ENCODE data around the gene WWTR1. TPM values are rescaled to one million over a fixed set of nuclear protein-coding genes. Genes with fewer than 3 reads are reported as not detected.

The WWTR1 gene
- total RNA-seq, 1 donor from 2014 or later: 0.76 TPM

DNA sequence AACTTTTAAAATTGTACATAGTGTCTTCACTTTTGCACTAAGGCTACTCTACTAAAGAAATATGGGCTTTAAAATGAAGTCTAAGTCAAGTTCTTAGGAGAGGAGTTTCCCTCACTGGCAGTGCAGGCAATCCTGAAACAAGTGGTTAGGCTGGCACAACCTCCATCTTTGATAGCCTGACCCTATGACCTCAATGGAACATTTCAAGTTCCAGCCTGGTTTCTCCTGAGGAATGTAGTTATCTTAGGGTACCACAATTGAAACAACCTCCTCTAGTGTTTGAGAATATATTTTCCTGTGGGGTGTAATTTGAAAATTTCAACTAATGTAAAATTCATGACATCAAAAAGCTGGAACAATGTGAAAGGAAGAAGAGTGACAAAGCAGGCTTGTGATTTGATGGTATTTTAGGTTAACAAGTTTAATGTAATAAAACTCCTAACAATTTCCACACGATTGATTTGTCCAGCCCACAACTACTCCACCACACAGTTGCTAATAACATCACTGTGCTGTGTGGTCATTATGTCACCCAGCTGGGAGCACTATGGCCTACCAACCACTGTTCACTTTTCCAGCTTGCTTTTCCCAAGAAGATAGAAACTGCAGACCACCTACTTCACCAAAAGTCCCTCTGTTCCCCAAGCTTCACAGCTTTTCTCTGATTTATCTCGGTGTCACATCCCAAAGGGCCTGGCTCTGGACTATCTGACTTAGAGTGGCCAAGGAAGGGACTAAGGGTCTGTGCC is 1.8 kb downstream of the WWTR1 start:
- intact Hi-C loops (cut with micrococcal nuclease): loop anchor here (5.0 kb wide), 1 partner anchor 61 kb away; no protein-coding TSS in a partner anchor

DNA sequence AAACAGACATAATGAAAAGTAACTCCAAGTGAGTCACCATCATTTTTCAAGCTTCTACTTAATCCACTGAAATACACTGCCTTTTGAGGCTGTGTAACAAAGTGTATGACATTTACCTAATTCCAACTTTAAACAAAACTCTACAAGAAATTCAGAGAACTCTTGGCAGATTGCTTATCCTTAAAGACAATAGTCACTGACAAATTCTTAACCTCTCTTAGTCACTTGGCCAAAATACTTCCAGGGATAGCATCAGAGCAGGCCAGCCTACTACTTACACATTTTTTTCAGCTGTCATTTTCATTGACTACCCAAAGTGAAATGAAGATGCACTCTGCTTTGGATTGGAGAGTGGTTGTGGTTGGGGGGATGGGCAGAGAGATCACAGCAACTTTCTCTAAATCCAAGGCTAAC is 3.6 kb downstream of the WWTR1 start:
- intact Hi-C loops (cut with micrococcal nuclease): no loop called here

DNA sequence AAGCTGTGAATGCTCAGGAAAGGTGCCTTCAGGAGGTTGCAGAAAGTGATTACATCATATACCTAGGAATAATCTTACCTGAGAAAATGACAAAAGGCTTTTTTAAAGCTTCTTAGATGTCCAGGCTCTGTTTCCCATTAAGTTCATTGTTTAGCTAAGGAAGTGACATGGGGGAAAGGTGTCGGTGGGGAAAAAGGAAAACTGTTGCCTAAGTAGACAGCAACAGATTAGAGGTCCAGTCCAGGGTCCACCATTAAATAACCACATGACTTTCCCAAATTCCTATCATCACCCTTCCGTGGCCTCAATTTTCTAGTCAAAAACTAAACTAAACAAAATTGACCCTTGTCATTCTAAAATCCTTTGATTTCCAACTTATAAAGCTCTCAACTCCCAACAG is 4.3 kb downstream of the WWTR1 start:
- intact Hi-C loops (cut with micrococcal nuclease): no loop called here

DNA sequence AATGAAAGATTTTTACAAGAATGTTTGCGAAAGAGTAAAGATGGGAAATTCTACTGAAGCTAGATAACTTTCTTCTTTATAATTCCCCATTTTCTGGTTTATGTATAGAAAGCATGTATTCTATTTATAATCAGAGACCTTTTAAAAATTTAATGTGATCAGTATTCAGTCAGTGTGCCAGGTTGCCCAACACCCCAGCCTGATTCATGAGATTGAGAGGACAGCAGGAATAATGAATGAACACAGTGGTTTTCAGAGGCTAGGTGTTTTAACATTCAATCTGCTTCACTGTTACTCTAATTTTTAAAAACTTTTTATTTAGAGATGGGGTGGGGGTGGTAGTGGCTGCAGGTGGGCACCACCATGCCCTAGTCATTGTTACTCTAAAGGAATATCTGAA is 4.7 kb downstream of the WWTR1 start:
- intact Hi-C loops (cut with micrococcal nuclease): no loop called here

DNA sequence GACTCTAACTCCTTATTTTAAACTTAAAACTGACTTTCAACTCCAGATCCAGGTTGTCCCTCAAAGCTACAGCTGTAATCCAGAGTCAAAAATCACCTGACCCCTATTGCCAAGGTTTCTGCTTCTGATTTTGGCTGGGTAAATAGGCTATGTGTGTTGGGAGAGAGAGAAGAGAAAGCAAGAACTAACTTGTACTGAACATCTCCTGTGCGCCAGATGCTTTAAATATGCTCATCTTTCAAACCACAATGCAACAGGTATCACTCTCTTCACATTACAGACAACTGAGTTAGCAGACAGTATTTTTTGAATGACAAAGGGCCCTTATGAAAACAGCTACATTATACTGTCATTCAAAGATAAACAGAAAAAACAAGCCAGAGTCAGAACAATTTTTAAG is 7.0 kb downstream of the WWTR1 start:
- intact Hi-C loops (cut with micrococcal nuclease): no loop called here

DNA sequence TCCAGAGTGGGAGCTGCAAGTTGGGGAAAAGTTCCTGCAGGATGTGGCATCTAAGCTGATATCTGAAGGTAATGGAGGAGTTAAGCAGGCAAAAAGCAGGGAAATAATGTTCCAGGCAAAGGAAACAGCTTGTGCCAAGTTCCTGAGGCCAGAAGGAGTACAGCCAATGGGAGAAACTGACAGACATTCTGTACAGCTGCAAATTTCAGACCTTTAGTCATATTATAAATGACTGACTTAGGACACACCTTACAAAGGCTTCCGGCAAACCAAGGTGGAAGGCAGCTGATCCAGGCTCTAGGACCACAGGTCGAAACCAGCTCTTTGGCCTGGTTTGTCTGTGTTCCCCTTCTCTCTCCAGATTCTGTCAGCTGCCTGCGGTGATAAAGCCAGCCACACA is 9.3 kb downstream of the WWTR1 start:
- intact Hi-C loops (cut with micrococcal nuclease): no loop called here

DNA sequence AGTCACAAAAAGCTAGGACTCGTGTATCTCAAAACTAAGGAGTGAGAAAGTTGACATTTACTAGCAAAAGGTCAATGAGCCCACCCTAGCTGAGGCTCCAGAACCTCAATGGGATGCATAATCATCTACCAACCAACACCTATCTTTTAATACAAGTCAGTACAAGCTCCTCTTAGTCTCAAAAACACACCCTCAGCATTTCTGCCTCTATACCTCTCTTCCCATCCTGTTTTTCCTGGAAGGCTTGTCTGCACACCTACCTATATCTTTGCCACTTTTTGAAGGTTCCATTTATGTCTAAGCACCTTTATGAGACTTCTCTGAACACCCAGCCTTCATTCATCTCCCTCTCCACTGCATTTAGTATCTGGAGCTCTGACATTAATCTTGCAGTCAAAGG is 10.0 kb downstream of the WWTR1 start:
- intact Hi-C loops (cut with micrococcal nuclease): no loop called here

DNA sequence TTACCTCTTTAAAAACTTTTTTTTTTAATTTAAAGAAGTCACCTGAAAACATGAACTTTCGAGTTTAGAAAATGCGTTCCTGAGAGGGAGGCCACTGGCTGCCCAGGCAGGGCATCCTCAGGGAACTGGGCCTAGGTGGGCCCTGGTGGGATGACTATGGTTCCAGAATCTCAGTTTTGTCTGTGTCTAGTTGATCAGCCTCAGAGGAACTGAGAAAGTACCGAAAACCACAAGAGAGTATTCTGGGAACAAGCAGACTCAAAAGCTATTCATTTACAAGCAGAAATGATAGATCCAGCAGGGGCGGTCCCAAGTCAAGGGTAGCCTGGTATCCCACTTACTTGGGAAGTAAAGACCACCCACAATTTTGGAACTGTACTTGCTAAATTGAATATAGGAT is 10.5 kb downstream of the WWTR1 start:
- intact Hi-C loops (cut with micrococcal nuclease): no loop called here

DNA sequence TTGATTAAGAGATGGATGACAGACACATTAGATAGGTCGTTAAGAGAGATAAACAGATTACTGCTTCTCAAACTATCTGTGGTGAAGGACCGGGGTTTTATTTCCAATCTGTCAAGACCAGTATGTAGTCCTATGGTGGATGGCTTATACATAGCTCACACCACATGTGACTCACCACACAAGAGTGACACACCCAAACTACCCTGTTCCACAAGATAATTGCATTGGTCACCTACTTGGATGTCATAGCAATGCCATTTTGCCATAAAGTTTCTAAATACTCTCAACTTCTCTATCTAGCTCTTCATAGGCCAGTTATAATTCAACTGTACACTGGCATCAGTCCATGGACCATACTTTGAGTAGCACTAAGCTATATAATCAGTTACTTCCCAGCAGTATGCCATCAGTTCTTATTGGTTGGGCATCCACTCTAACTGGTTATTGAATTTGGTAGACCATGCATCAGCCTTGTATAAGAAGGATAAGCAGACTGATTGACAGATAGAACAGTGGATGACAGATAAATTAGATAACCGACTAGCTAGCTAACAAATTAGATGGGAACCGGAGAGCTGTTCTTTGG is 11.6 kb downstream of the WWTR1 start:
- intact Hi-C loops (cut with micrococcal nuclease): no loop called here

DNA sequence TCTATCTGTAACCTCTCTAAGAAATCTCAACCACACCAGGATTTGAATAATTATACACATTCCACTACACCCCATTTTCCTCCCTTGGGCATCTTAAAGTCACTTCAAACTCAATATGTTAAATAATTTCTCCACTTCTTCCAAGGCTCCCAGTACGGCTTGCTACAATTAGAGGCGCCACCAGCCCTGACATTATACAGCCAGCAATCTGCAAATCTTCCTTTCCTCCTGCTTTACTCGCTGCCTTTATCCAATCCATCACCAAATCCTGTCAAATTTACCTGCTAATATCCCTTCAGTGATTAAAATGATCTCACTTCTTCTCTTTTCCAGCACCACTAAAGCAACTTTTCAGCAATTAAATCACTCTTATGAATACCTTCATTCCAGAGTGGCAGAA is 13.9 kb downstream of the WWTR1 start:
- intact Hi-C loops (cut with micrococcal nuclease): no loop called here

DNA sequence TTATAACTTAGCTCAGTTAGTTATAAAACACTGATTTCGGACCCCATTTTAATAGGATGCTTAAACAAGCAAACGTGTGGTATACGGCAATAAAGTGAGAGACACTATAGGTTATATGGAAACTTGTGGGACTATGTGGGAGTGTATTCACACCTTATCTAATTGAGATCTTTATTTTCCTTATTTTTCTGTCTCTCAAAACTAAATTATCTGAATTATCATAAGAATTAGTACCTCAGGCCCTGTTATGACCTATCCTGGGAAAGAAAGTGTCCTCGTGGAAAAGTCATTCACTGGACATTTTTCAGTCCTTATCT is 14.4 kb downstream of the WWTR1 start:
- intact Hi-C loops (cut with micrococcal nuclease): no loop called here

DNA sequence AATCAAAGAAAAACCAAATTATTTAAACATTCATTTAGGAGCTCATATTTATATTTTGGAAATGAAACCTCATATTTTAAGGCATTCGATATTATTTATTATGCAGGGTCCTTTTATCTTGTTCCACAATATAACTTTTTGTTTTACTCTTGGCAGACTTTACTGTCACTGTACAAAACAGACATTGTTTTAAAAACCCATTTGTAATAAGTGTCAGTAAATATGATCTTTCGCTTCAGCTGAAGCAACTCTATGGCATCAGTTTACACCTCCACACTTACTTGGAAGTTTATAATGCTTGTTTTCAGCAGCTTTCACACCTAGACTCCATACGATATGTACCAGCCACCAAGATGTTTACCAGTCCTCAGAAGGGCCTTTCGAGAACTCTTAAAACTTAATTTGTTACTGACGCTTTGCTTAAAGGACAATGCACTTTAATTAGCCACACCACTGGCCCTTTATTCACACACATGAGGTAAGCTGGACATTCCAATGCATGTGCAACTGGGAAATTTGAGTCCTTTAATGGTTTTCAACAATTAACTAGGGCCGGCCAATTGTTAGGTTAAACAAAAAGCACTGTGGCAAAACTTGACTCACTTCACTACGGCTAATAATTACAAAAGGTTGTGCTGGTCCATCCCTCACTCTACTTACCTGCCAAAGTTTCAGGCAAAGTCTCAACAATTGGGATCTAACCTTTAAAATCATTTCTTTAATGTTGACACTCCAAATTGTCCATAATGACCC is 16.7 kb downstream of the WWTR1 start:
- intact Hi-C loops (cut with micrococcal nuclease): no loop called here

DNA sequence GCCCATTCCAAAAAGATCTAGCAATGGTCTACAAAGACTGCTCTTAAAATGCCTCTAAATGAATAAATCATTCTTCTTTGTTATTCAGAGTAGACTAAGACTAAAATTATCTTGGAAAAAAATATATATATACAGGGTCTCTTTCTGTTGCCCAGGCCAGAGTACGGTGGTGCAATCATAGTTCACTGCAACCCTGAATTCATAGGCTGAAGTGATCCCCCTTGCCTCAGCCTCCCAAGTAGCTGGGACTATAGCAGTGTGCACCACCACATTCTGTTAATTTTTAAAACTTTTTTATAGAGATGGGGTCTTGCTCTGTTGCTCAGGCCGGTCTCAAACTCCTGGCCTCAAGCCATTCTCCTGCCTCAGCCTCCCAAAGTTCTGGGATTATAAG is 18.7 kb downstream of the WWTR1 start:
- intact Hi-C loops (cut with micrococcal nuclease): no loop called here

DNA sequence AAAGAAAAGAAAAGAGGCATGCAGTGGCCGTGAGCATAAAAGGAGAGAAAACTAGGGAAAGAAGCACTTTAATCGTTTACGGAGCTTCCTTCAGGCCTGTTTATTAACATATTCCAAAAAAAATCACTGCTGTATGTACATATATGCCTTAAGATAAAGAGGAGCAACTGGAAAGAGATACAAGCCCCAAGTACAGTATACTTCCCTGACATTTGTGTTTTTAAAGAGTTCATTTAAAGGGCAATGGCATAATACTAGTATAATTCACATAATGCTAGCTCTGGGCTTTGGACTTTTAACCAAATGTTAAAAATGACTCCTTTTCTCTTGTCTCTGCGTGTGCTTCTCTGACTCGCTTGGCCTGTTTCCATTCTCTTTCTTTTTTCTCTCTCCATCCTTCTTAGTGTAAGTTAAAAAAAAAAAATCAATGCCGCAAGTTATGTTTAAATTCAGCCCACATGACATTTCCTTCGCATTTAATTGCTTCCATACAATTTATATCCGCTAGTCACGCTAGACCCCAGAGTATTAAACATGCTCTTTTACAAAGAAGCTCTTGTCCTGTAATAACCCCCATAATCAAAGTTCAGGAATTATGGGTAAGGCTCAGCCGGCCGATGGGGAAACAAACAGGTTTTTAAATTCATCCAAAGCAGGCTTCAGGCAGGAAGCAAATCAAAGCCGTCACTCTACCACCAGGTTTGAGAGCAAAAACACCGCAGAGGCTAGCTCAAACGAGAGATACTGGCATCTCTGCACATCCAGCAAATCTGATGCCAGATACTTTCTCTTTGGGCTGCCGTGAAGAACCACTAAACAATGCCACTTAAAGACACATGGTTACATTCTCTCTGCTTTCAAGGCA is 19.4 kb downstream of the WWTR1 start:
- intact Hi-C loops (cut with micrococcal nuclease): no loop called here

DNA sequence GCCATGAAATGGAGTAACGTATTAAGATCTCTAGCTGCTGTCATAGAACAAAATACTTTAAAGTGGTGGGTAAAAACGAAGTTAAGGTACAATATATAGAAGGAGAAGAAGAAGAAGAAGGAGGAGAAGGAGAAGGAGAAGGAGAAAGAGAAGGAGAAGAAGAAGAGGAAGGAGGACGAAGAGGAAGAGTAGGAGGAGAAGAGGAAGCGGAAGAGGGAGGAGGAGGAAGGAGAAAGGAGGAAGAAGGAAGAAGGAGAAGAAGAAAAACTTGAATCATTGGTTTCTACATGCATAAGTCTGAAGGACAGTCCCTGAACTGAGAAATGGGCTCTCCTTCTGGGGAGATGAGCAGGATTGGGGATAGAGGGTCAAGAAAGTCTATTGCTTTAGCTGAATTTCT is 22.4 kb downstream of the WWTR1 start:
- intact Hi-C loops (cut with micrococcal nuclease): no loop called here

DNA sequence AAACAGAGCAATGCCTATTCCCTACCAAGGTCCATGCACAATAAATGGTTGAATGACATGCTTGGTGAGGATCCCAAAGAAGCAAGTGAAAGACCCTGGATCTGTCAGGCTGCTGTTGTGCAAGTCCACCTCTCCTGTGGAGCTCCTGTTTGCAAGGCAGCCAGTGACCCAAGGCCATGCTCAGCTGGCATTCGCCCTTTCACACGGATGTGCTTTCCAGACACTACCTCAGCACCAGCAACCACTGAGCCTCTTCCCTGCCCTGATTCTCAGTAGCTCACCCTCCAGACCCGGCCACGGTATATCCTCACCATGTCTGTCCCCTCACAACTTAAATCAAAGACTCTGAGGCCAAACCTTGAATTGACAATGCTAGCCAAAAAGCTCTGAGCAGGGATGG is 23.3 kb downstream of the WWTR1 start:
- intact Hi-C loops (cut with micrococcal nuclease): no loop called here

DNA sequence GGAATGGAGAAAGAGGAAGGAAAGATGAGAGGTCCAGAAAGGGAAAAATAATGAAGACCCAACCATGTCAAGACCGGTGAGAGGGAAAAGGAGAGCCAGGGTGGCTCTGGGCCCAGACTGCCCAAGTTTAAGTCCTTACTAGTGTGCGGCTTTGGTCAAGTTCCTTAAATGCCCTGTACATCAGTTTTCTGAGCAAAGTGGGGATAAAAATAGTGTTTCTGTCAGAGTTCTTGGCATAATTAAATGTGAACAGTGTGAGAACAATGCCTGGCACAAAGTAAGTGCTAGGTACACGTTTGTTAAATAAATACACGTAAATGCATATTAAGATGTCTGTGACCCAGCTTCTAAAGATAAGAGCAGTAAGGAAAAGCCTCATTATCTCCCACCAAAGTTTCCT is 23.8 kb downstream of the WWTR1 start:
- intact Hi-C loops (cut with micrococcal nuclease): no loop called here

DNA sequence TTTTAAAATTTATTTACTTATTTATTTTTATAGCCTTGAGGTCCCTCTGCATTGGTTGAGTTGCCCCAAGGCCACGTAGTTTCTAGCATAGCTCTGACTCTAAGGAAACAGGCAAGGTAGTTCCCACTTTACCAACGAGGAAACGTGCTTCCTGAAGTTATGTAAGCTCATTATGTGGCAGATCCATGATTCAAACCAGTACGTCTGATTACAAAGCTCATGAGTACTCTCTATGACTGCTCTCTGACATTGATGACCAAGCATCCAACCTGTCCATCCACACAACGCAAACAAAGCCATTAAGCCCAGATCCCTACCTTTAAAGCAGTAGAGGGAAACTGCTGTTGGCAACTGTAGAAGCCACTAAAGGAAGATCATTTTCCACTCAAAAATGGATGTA is 25.6 kb downstream of the WWTR1 start:
- intact Hi-C loops (cut with micrococcal nuclease): no loop called here

DNA sequence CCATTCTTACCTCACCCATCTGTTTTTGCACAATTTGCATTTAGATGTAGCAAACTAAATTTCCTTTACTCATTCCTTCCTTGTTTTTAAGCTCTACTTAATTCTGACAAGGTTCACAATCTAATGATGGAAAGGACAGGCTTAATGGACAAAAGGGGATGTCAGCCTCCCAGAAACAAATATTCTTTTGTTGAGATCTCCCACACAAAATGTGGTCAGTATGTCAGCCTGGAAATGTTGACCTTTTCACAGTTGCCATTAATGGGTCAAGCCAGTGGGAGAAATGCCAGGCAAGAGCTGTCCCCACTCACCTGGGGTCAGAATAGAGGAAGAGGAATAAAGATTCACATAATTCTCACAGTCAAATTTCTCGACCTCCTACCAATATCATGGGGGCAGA is 27.0 kb downstream of the WWTR1 start:
- intact Hi-C loops (cut with micrococcal nuclease): no loop called here

DNA sequence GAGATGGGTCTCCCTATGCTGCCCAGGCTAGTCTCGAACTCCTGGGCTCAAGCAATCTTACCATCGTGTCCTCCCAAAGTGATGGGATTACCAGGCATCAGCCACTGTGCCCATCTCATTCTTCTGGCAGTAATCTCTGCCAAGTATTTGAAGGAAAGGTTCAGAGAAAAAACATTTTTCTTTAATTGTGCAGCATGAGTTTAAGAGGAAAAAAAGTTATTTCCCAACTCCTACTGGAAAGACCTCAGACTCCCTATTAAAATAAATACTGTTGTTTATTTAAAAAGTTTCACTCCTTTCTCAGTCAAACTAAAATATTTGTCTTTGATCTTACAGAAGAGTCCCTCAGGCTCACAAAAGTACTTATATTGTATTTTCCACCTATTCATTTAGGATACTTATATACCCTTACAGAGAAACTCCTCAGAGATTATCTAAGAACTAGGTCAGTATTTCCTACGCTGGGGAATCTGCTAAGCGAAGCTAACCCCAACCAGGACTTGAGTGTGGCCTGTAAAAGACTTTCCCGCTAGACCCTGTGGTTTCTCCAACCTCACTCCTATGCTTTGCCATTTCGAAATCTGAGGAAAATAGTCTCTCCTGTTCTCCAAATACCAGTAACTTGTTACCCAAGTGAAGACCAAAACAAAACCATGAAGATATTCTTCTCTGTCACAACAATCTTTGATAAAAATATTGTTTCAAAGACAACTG is 28.7 kb downstream of the WWTR1 start:
- intact Hi-C loops (cut with micrococcal nuclease): no loop called here

DNA sequence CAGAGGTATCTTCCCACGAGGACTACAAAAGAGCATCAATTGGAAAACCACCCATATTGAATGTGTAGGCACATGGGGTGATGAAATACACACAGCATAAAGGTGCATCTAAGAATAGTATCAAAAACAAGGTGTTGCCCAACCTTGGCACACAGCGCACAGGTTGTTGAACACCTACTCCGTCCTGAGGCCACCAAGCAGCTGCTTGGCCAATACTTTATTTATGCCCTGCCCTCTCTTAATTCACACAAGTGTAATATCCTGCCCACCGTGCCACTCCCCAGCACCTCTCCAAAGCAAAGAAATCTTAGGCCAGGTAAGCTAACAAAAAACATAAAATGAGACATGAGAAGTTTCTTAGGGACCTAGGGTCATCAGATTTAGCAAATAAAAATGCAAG is 31.2 kb downstream of the WWTR1 start:
- intact Hi-C loops (cut with micrococcal nuclease): no loop called here
